IMR-90 (cell line): Measurements from ENCODE around the gene PRKCA.

Source experiments
- BHLHE40 ChIP-seq: fragments of 150-350 bp; IDR thresholded peaks from 2 replicates; pipeline ENCODE4 v1.6.1; 2016; ENCODE audit warnings: mild to moderate bottlenecking, low read depth, low read length
- MAZ ChIP-seq: IDR thresholded peaks from 2 replicates; pipeline ENCODE4 v1.6.1; 2012; ENCODE audit warnings: low read depth, mild to moderate bottlenecking, low read length, improper control_type of control experiment, moderate library complexity, borderline replicate concordance
- POLR2A ChIP-seq: IDR thresholded peaks from 2 replicates; pipeline ENCODE4 v1.6.1; 2012; ENCODE audit warnings: mild to moderate bottlenecking, low read depth, low read length
- RFX5 ChIP-seq: IDR thresholded peaks from 2 replicates; pipeline ENCODE4 v1.8.0; 2012; ENCODE audit warnings: low read depth, mild to moderate bottlenecking, low read length, moderate library complexity
- TF ChIP-seq, protein P1 (sequence below): conservative IDR thresholded peaks from 2 replicates; pipeline ENCODE4 v1.5.1; 2012; ENCODE audit warnings: mild to moderate bottlenecking, low read depth, low read length, improper control_type of control experiment

- TF ChIP-seq POLR2A (no peak), RFX5 (no peak), BHLHE40 (peak; percentile 86), MAZ (no peak)
- TF ChIP-seq, protein P1, sequence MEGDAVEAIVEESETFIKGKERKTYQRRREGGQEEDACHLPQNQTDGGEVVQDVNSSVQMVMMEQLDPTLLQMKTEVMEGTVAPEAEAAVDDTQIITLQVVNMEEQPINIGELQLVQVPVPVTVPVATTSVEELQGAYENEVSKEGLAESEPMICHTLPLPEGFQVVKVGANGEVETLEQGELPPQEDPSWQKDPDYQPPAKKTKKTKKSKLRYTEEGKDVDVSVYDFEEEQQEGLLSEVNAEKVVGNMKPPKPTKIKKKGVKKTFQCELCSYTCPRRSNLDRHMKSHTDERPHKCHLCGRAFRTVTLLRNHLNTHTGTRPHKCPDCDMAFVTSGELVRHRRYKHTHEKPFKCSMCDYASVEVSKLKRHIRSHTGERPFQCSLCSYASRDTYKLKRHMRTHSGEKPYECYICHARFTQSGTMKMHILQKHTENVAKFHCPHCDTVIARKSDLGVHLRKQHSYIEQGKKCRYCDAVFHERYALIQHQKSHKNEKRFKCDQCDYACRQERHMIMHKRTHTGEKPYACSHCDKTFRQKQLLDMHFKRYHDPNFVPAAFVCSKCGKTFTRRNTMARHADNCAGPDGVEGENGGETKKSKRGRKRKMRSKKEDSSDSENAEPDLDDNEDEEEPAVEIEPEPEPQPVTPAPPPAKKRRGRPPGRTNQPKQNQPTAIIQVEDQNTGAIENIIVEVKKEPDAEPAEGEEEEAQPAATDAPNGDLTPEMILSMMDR, result no peak
Measured at GRCh38 chr17:66466840-66467367, 164.5 kb downstream of the PRKCA start.
